Endothelial cell (in vitro differentiated cells): ENCODE measurements around the gene HS2ST1. TPM values are rescaled to one million over a fixed set of nuclear protein-coding genes. Genes with fewer than 3 reads are reported as not detected.

Experiments used
- DNase-seq: peaks from one replicate; pipeline ENCODE4 v3.0.0; 2021; ENCODE audit warnings: low spot score
- H3K27ac Mint-ChIP-seq: one replicate; pipeline ENCODE4 v1.8.0; 2021; ENCODE audit warnings: mixed read lengths, inconsistent platforms; ENCODE audit not compliant: unreplicated experiment
- H3K27me3 Mint-ChIP-seq: one replicate; pipeline ENCODE4 v1.8.0; 2021; ENCODE audit warnings: mild to moderate bottlenecking, moderate library complexity, mixed read lengths, inconsistent platforms; ENCODE audit not compliant: unreplicated experiment
- H3K36me3 Mint-ChIP-seq: one replicate; pipeline ENCODE4 v1.8.0; 2021; ENCODE audit warnings: mild to moderate bottlenecking, low read depth, mixed read lengths, inconsistent platforms; ENCODE audit not compliant: unreplicated experiment
- H3K4me1 Mint-ChIP-seq: one replicate; pipeline ENCODE4 v1.8.0; 2021; ENCODE audit warnings: mild to moderate bottlenecking, mixed read lengths, inconsistent platforms; ENCODE audit not compliant: unreplicated experiment
- H3K4me3 Mint-ChIP-seq: one replicate; pipeline ENCODE4 v1.8.0; 2021; ENCODE audit warnings: mild to moderate bottlenecking, mixed read lengths, inconsistent platforms; ENCODE audit not compliant: unreplicated experiment
- H3K9me3 Mint-ChIP-seq: one replicate; pipeline ENCODE4 v1.8.0; 2021; ENCODE audit warnings: mixed read lengths, inconsistent platforms; ENCODE audit not compliant: unreplicated experiment
- CTCF ChIP-seq: fragments of 200-600 bp; sonication (generic); IDR thresholded peaks from one replicate; pipeline ENCODE4 v1.5.0; 2021; ENCODE audit warnings: antibody characterized with exemption; ENCODE audit not compliant: unreplicated experiment
- total RNA-seq: library from RNA; stranded (reverse); fragmentation: NEBNext Ultra II Directional; extraction: Animal tissue kit (Norgen Biotek cat#: 25700); gene quantifications from one replicate; pipeline ENCODE4 v1.2.1, GENCODE V29; 2021; ENCODE audit not compliant: unreplicated experiment

Gene HS2ST1
- total RNA-seq, 1 donor from 2014 or later = 22.1 TPM

- no peak for DNase-seq
- Mint-ChIP-seq H3K27me3 (peaks cover 2% of the 10 kb centered on the region), H3K4me1 (no peaks in the 10 kb centered on the region), H3K9me3 (no peaks in the 10 kb centered on the region), H3K4me3 (no peak overlapping the region), H3K36me3 (peaks cover 6% of the 10 kb centered on the region), H3K27ac (no peak overlapping the region)
- no peak for TF ChIP-seq CTCF
Measured at GRCh38 chr1:87106144-87106543, 191.7 kb downstream of the HS2ST1 start.

DNA sequence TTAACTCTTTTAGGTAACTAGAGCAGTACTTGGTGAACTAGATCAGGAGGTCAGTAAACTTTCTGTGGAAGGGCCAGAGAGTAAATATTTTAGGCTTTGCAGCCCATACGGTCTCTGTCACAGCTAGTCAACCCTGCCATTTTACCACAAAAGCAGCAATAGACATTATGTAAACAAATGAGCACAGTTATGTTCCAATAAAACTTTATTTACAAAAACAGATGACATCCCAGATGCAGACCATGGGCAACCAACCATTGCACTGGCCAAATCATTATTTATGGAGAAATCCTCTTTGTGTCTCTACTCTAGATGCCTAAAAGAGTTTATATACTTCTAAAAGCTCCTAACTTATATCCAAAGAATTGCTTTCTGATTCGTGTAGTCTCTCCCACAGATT lies 192.4 kb downstream of the HS2ST1 start:
- TF ChIP-seq CTCF = no peak
- H3K4me3 Mint-ChIP-seq = no peak overlapping the region
- H3K9me3 Mint-ChIP-seq = no peaks in the 10 kb centered on the region
- no peak overlapping the region for H3K27ac Mint-ChIP-seq
- no peak for DNase-seq
- H3K4me1 Mint-ChIP-seq = no peaks in the 10 kb centered on the region
- no peaks in the 10 kb centered on the region for H3K27me3 Mint-ChIP-seq
- no peaks in the 10 kb centered on the region for H3K36me3 Mint-ChIP-seq

DNA sequence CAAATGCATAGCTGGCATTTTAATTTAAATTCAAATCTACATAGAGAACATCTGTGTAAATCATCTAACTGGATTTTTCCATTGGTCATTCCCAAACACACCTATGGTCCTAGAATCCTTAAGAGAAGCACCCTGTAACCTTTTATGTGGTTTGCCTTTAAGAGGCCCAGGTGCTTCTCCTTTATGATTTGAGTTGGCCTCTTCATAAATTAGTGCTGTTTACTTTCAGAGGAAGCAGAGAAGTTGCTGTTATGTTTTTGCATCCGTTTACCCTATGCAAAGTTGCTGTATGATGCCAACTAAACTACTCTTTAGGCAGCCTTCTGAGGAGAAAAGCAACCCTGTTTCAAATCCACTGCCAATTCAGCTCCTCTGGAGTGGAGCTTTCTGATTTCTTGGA lies 193.8 kb downstream of the HS2ST1 start:
- Mint-ChIP-seq H3K27ac (no peak overlapping the region), H3K36me3 (no peaks in the 10 kb centered on the region), H3K27me3 (no peaks in the 10 kb centered on the region), H3K9me3 (no peaks in the 10 kb centered on the region), H3K4me1 (no peaks in the 10 kb centered on the region), H3K4me3 (no peak overlapping the region)
- DNase-seq = no peak
- TF ChIP-seq CTCF = no peak

DNA sequence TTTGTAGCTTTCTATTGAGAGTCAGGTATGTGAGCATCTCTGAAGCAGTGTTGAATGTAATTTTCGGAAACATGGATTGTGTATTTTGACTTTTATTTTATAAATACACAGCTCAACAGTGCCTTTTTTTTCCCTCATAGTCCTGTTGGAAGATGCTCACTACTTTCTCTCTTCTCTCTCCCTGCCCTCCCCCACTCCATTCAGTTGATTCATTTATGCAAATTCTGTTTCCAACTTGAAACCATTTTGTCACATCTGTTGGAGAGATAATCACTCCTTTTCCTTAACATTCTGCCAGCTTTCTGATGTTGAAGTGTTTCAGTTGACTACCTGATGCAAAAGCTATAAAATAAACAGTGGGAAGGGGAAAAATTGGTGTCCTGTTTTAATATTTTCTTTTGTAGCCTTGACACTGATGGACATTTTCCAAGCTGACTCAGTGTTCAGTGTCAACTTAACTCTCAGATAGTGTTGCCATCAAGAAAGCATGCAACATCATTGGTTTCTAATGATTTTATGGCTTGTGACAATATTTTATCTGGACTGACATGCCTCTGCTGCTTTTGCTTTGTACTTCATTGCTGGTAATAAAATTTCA lies 194.5 kb downstream of the HS2ST1 start:
- Mint-ChIP-seq H3K4me1 (no peaks in the 10 kb centered on the region), H3K27me3 (no peaks in the 10 kb centered on the region), H3K4me3 (no peak overlapping the region), H3K9me3 (no peaks in the 10 kb centered on the region), H3K27ac (no peak overlapping the region), H3K36me3 (no peaks in the 10 kb centered on the region)
- no peak for TF ChIP-seq CTCF
- no peak for DNase-seq

GRCh38 chr1:87111659-87112371 lies 197.4 kb downstream of the HS2ST1 start:
- no peak overlapping the region for H3K27ac Mint-ChIP-seq
- no peaks in the 10 kb centered on the region for H3K4me1 Mint-ChIP-seq
- TF ChIP-seq CTCF = no peak
- DNase-seq = no peak
- H3K27me3 Mint-ChIP-seq = no peaks in the 10 kb centered on the region
- H3K36me3 Mint-ChIP-seq = no peaks in the 10 kb centered on the region
- no peak overlapping the region for H3K4me3 Mint-ChIP-seq
- no peaks in the 10 kb centered on the region for H3K9me3 Mint-ChIP-seq
